HG03469 (cell line): Measurements from ENCODE around the gene KIZ.
"Not testable (repeated sequence)": the region's sequence is repeated elsewhere in the genome, so short reads cannot be mapped to it uniquely, and the experiment has no call there.

ENCODE experiments used
- ATAC-seq: cut with Tn5 transposase; IDR thresholded peaks from one replicate; pipeline ENCODE4 v1.9.1; 2021; ENCODE audit warnings: mild to moderate bottlenecking, moderate library complexity, moderate number of reproducible peaks; ENCODE audit not compliant: unreplicated experiment

Gene KIZ

DNA sequence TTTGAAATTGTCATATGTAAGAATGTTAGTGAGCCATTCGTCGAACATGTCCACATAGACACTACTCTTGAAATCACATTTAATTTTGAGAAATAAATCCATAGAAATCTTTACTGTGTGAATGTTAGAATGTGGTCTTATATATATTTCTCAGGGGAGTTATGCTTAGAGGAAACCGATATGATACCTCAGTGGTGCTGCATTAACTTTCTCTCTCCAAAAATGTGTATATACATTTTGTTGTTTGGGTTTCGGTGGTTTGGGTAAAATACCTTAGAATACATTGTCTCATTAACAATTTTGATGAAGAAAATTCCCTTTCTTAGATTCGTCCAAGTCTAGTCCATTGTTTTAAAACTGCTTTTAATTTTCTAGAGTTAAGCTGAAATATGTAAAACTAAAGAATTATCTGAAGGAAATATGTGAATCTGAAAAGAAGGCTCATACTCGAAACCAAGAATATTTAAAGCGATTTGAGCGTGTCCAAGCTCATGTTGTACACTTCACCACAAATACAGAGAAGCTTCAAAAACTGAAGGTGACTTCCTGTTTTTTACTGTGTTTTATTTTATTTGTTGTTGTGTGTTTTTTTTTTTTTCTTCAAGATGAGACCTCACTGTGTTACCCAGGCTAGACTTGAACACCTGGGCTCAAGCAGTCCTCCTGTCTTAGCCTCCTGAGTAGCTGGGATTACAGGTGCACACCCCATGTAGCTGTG is 10.3 kb downstream of the KIZ start:
- no peak for ATAC-seq

DNA sequence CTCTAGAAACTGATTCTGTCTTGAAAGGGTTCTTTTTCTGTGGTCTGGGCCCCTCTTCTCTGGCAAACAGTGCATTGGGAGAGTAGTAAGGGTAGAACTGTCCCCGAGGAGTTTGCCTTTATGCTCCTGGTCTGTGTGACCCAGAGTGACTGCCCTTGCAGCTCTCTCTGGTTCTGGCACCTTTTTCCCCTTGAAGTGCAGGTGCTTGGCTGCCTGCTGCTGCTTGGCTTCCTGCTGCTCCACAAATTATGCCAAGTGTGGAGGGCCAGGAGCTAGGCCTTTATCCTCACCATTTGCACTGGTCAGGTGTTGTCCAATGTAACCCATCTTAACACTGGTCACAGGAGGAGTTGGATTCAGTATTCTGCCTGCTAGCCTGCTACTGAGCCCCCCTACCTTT is 11.2 kb downstream of the KIZ start:
- no peak for ATAC-seq

DNA sequence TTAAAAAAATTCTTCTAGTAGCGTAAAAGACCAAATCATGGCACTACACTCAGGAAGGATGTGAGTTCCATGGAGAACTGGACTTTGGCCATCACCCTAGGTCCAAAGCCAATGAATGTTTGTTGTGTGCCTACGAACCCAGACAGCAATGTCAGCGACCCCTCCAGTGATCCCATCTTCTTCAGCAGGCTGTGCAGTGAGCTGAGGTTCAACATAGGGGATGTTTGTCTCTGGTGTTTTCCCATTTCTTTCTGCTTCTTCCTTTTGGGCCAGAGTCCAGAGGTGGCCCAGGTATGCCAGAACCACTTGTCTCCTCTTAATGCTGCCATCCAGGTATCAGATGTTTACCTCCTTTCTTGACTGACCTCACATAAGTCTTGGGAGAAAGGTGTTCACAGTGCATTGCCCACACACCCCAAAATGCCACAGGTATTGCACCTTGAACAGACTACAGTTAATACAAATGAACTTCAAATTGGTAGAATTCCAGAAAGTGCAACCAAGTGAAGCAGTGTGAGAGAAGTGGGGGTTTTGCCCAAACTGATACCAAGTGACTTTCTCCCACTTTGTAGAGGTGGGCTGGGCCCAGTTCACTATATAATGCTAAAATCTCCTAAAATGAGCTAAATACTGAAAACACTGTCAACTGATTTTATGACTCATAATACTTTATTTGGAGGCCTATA is 14.1 kb downstream of the KIZ start:
- ATAC-seq, result no peak

DNA sequence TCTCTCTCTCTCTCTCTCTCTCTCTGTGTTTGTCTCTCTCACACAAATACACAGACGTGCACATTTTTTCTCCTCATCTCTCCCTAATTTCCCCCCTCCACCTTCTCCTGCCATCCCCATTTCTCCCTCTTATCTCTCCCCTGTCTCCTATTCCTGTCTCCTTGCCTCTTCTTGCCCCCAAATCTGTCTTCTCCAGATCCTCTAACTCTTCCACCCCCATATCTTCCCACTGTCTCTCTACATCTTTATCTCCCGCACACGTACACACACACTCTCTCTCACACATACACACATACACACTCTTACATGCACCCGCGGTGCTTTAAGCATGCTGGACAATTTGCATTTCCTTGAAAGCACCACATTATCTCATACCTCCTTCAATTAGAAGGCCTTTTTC is 15.9 kb downstream of the KIZ start:
- no peak for ATAC-seq

GRCh38 chr20:21143194-21143890 is 17.5 kb downstream of the KIZ start:
- no peak for ATAC-seq

GRCh38 chr20:21145424-21145823 is 19.5 kb downstream of the KIZ start:
- ATAC-seq, result no peak

GRCh38 chr20:21146215-21146614 is 20.3 kb downstream of the KIZ start:
- no peak for ATAC-seq

GRCh38 chr20:21147593-21147992 is 21.7 kb downstream of the KIZ start:
- no peak for ATAC-seq

GRCh38 chr20:21149344-21149743 is 23.5 kb downstream of the KIZ start:
- ATAC-seq, result no peak

GRCh38 chr20:21151791-21152190 is 25.9 kb downstream of the KIZ start:
- no peak for ATAC-seq

DNA sequence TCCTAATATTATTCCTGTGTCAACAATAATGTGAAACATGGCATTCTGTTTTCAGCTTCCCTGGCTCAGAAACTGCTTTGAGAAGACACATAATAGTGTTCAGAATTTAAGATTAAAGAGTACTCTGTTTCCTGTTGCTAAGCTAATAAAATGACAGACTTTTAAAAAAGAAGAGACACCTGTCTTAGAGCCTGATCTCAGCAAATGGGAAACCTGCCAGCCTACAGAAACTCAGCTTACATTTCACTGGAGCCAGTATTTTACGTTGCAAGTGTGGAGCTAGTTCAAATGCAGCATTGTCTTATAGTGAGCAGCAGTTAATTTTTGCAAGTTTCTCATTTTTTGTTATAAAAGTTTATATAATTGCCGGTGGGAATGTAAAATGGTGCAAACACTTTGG is 28.8 kb downstream of the KIZ start:
- ATAC-seq, result no peak

DNA sequence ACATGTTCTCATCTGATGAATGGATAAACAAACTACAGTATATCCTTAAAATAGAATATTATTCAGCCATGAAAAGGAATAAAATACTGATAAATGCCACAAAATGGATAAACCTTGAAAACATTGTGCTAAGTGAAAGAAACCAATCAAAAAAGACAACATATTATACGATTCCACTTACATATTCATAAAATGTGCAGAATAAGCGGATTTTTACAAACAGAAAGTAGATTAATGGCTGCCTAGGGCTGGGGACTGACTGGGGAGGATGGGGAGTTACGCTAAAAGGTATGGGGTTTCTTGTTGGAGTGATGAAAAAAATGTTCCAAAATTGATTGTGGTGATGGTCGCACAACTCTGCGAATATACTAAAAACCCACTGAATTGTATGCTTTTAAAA is 29.4 kb downstream of the KIZ start:
- no peak for ATAC-seq

- no peak for ATAC-seq
Observed at GRCh38 chr20:21156266-21156665, 30.4 kb downstream of the KIZ start.

DNA sequence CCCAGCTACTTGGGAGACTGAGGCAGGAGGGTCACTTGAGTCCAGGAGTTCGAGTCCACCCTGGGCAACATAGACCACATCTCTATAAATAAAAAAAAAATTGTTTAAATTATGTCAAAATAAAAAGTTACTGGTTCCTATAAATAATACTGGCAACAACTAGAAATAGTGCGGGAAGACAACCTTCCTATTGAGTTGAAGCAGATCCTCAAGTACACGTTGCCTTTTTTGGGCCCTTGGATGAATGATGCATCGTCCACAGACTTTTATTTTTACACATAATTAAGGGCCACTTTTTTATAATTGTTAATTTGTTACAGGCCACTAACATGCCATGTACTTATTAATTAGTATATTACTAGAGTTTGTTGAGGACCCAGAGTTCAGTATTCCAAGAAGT is 31.1 kb downstream of the KIZ start:
- ATAC-seq, result no peak

GRCh38 chr20:21159658-21160380 is 33.9 kb downstream of the KIZ start:
- ATAC-seq, result no peak

DNA sequence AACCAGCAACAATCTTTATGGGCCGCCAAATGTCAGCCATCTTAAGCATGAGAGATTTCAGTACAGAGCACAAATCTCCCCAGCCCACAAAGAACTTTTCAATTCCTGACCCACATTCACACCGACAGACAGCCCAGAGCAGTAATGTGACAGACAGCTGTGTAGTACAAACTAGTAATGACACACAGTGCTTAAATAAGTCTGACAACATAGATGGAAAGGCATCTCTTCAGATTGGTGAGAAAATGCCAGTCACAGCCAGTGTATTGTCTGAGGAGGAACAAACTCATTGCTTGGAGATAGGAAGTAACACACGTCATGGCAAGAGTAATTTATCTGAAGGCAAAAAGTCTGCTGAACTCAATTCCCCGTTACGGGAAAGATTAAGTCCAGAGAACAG is 36.0 kb downstream of the KIZ start:
- ATAC-seq, result no peak

GRCh38 chr20:21162631-21163030 is 36.7 kb downstream of the KIZ start:
- no peak for ATAC-seq

GRCh38 chr20:21166801-21167200 is 40.9 kb downstream of the KIZ start:
- no peak for ATAC-seq

GRCh38 chr20:21167261-21167660 is 41.4 kb downstream of the KIZ start:
- no peak for ATAC-seq

GRCh38 chr20:21168061-21168460 is 42.2 kb downstream of the KIZ start:
- not testable (repeated sequence) for ATAC-seq

GRCh38 chr20:21172626-21173025 is 46.7 kb downstream of the KIZ start:
- ATAC-seq, result no peak
